IMR-90 (cell line): ENCODE data around the gene CEP104. TPM values are rescaled to one million over a fixed set of nuclear protein-coding genes. Genes with fewer than 3 reads are reported as not detected.

ENCODE experiments used
- ATAC-seq: fragments of 200-7000 bp; cut with Tn5 transposase; 2 replicates; pipeline ENCODE4 v1.9.1; 2020; ENCODE audit warnings: low read depth, mild to moderate bottlenecking, moderate library complexity
- BruUV-seq: library from RNA; stranded (reverse); fragments of 400-500 nt; replicated peaks from 2 replicates; lab custom pipeline; 2021; lab: Mats Ljungman, UMichigan
- CTCF ChIA-PET: fragments of 300-600 bp; formaldehyde crosslinking; extraction: SDS; loops from one replicate; lab custom pipeline; 2021; ENCODE audit warnings: antibody characterized with exemption; lab: Yijun Ruan, JAX
- POLR2A ChIA-PET: fragments of 300-600 bp; sonication (Branson Sonifier 250); formaldehyde crosslinking; loops from one replicate; lab custom pipeline; 2022; ENCODE audit warnings: antibody characterized with exemption; ENCODE audit not compliant: unreplicated experiment; lab: Charles Lee
- DNase-seq: peaks from one replicate; pipeline ENCODE4 v3.0.0; 2013
- H2AFZ ChIP-seq: replicated peaks from 2 replicates; pipeline ENCODE3; 2013; ENCODE audit warnings: low read length, mild to moderate bottlenecking; ENCODE audit not compliant: poor library complexity
- H2AK5ac ChIP-seq: 2 replicates; pipeline ENCODE4 v1.6.1; 2013; ENCODE audit warnings: low read depth, low read length, inconsistent platforms
- H2AK9ac ChIP-seq: replicated peaks from 2 replicates; pipeline ENCODE3; 2013; ENCODE audit warnings: mild to moderate bottlenecking, low read depth, low read length, moderate library complexity; ENCODE audit not compliant: poor library complexity
- H2BK120ac ChIP-seq: 2 replicates; pipeline ENCODE4 v1.6.1; 2013; ENCODE audit warnings: low read depth, low read length, inconsistent platforms
- H2BK15ac ChIP-seq: 3 replicates; pipeline ENCODE4 v1.6.1; 2013; ENCODE audit warnings: low read depth, low read length, inconsistent platforms
- H2BK20ac ChIP-seq: 2 replicates; pipeline ENCODE4 v1.6.1; 2013; ENCODE audit warnings: low read depth, mild to moderate bottlenecking, inconsistent platforms, low read length, moderate library complexity
- H2BK5ac ChIP-seq: 2 replicates; pipeline ENCODE4 v1.6.1; 2013; ENCODE audit warnings: mild to moderate bottlenecking, low read depth, low read length, inconsistent platforms; ENCODE audit not compliant: poor library complexity, severe bottlenecking
- H3K14ac ChIP-seq: replicated peaks from 2 replicates; pipeline ENCODE4 v1.6.1; 2013; ENCODE audit warnings: low read depth, low read length, inconsistent platforms
- H3K18ac ChIP-seq: 2 replicates; pipeline ENCODE4 v1.6.1; 2013; ENCODE audit warnings: low read depth, low read length, control low read depth
- H3K23ac ChIP-seq: 2 replicates; pipeline ENCODE4 v1.6.1; 2013; ENCODE audit warnings: low read depth, low read length, inconsistent platforms
- H3K27ac ChIP-seq: 2 replicates; pipeline ENCODE4 v1.5.1; 2013; ENCODE audit warnings: mild to moderate bottlenecking, control low read depth, low read length; ENCODE audit not compliant: insufficient read depth
- H3K27me3 ChIP-seq: 2 replicates; pipeline ENCODE4 v1.6.1; 2013; ENCODE audit warnings: low read length; ENCODE audit not compliant: control insufficient read depth, insufficient read depth
- H3K36me3 ChIP-seq: 2 replicates; pipeline ENCODE4 v1.6.1; 2013; ENCODE audit warnings: low read length, mixed read lengths; ENCODE audit not compliant: control insufficient read depth, insufficient read depth
- H3K4ac ChIP-seq: 2 replicates; pipeline ENCODE4 v1.6.1; 2013; ENCODE audit warnings: low read depth, low read length, inconsistent platforms
- H3K4me1 ChIP-seq: 2 replicates; pipeline ENCODE4 v1.6.1; 2013; ENCODE audit warnings: low read length, mixed read lengths; ENCODE audit not compliant: control insufficient read depth, insufficient read depth
- H3K4me2 ChIP-seq: 2 replicates; pipeline ENCODE4 v1.6.1; 2013; ENCODE audit warnings: low read depth, mild to moderate bottlenecking, control low read depth, low read length, moderate library complexity
- H3K4me3 ChIP-seq: 2 replicates; pipeline ENCODE4 v1.5.1; 2013; ENCODE audit warnings: low read depth, mild to moderate bottlenecking, control low read depth, low read length, moderate library complexity; ENCODE audit not compliant: insufficient read depth
- H3K56ac ChIP-seq: 2 replicates; pipeline ENCODE4 v1.6.1; 2013; ENCODE audit warnings: low read length, inconsistent platforms; ENCODE audit not compliant: insufficient read depth; ENCODE audit errors: extremely low read depth
- H3K79me1 ChIP-seq, 2 experiments: 2 replicates each; pipeline ENCODE4 v1.6.1; 2013; ENCODE audit warnings: low read length in 2 of 2, inconsistent platforms in 1 of 2, low read depth in 1 of 2
- H3K9ac ChIP-seq: 2 replicates; pipeline ENCODE4 v1.6.1; 2013; ENCODE audit warnings: low read depth, low read length, control low read depth
- H3K9me1 ChIP-seq: 2 replicates; pipeline ENCODE4 v1.6.1; 2013; ENCODE audit warnings: low read length, inconsistent platforms; ENCODE audit not compliant: insufficient read depth
- H3K9me3 ChIP-seq: 2 replicates; pipeline ENCODE4 v1.6.1; 2013; ENCODE audit warnings: low read length; ENCODE audit not compliant: control insufficient read depth, insufficient read depth
- H4K20me1 ChIP-seq: 2 replicates; pipeline ENCODE4 v1.6.1; 2013; ENCODE audit warnings: low read length, inconsistent platforms; ENCODE audit not compliant: insufficient read depth
- H4K5ac ChIP-seq: 2 replicates; pipeline ENCODE4 v1.6.1; 2013; ENCODE audit warnings: mild to moderate bottlenecking, low read depth, low read length, control low read depth
- H4K8ac ChIP-seq, 2 experiments: 2 replicates each; pipeline ENCODE4 v1.6.1; 2013; ENCODE audit warnings: low read depth in 2 of 2, low read length in 2 of 2, control low read depth in 1 of 2, inconsistent platforms in 1 of 2
- H4K91ac ChIP-seq: 2 replicates; pipeline ENCODE4 v1.6.1; 2013; ENCODE audit warnings: low read depth, low read length, inconsistent platforms; ENCODE audit not compliant: insufficient read depth
- CTCF ChIP-seq: conservative IDR thresholded peaks from 2 replicates; pipeline ENCODE4 v1.5.1; 2012; ENCODE audit warnings: mild to moderate bottlenecking, low read depth, low read length, improper control_type of control experiment
- MXI1 ChIP-seq: IDR thresholded peaks from 2 replicates; pipeline ENCODE4 v1.6.1; 2012; ENCODE audit warnings: low read depth, mild to moderate bottlenecking, low read length, moderate library complexity, borderline replicate concordance
- POLR2A ChIP-seq: IDR thresholded peaks from 2 replicates; pipeline ENCODE4 v1.6.1; 2012; ENCODE audit warnings: mild to moderate bottlenecking, low read depth, low read length
- WGBS, 2 experiments: methylation state at CpG; one replicate each; pipeline versions ENCODE4 v1.1.5 to v1.1.7; 2013; ENCODE audit warnings: missing lambda C conversion rate in 2 of 2; ENCODE audit not compliant: insufficient read length in 1 of 2; ENCODE audit errors: extremely low coverage in 2 of 2; 5-methylcytosine and 5-hydroxymethylcytosine counted together
- dilution Hi-C: fragments of 300-500 bp; cut with HindIII; formaldehyde crosslinking; loops from one replicate; pipeline ENCODE4 v1.14.3; 2018; ENCODE audit warnings: low sequenced_read_pairs; ENCODE audit not compliant: unreplicated experiment
- in situ Hi-C: fragments of 300-500 bp; cut with MboI; formaldehyde crosslinking; loops from 3 replicates; pipeline ENCODE4 v1.14.3; 2019; ENCODE audit warnings: low sequenced_read_pairs, inconsistent platforms, mixed read lengths
- intact Hi-C: fragments of 100-400 bp; cut with micrococcal nuclease; formaldehyde crosslinking; loops from 2 replicates; pipeline ENCODE4 v1.10.0; 2022
- polyA plus RNA-seq, 3 experiments: library from polyadenylated mRNA; depleted of rRNA; stranded (reverse); fragments of >200 nt; gene quantifications; 2 replicates each; pipeline ENCODE4 v1.2.3, GENCODE V29; 2012; ENCODE audit warnings: low replicate concordance in 1 of 3
- total RNA-seq: library from RNA; depleted of rRNA; stranded (reverse); fragments of >200 nt; gene quantifications from 2 replicates; pipeline ENCODE4 v1.2.3, GENCODE V29; 2012

CEP104 gene
- total and polyA plus RNA-seq, 2 of the 4 experiments (the other 2 are of a cell fraction) = 14.3 to 17.5 TPM

- H2BK20ac ChIP-seq = no peak overlapping the region
- intact Hi-C loops (no loop called here), dilution Hi-C loops (no loop called here), in situ Hi-C loops (no loop called here)
- no peak overlapping the region for H3K18ac ChIP-seq
- H2AK5ac ChIP-seq = no peak overlapping the region
- no peak overlapping the region for H2AK9ac ChIP-seq
- POLR2A ChIA-PET = no interaction called here
- H2BK15ac ChIP-seq = no peak overlapping the region
- H2AFZ ChIP-seq = no peak overlapping the region
- H3K4me1 ChIP-seq = no peaks in the 10 kb centered on the region
- no peaks in the 10 kb centered on the region for H3K9me3 ChIP-seq
- no peak overlapping the region for H4K5ac ChIP-seq
- no peak overlapping the region for H3K56ac ChIP-seq
- CTCF ChIA-PET = no interaction called here
- H3K9me1 ChIP-seq = no peaks in the 10 kb centered on the region
- WGBS, 2 experiments = no CpG with 5 or more reads among the region's 8 CpGs
- no peak overlapping the region for H3K4me3 ChIP-seq
- no peak overlapping the region for H3K27ac ChIP-seq
- no peak overlapping the region for H4K8ac ChIP-seq
- no peak overlapping the region for H3K9ac ChIP-seq
- TF ChIP-seq POLR2A = no peak
- TF ChIP-seq CTCF = no peak
- no peak for TF ChIP-seq MXI1
- H3K14ac ChIP-seq = no peak overlapping the region
- DNase-seq = no peak
- no peak overlapping the region for H3K4me2 ChIP-seq
- no peak overlapping the region for H2BK120ac ChIP-seq
- BruUV-seq = no TSS peak
- peaks cover 40% of the 10 kb centered on the region for H3K36me3 ChIP-seq
- H3K23ac ChIP-seq = no peak overlapping the region
- H3K27me3 ChIP-seq = no peaks in the 10 kb centered on the region
- no peak overlapping the region for H4K91ac ChIP-seq
- H3K79me1 ChIP-seq = no peaks in the 10 kb centered on the region
- H3K4ac ChIP-seq = no peak overlapping the region
- ATAC-seq = no peak
- no peaks in the 10 kb centered on the region for H4K20me1 ChIP-seq
- no peak overlapping the region for H2BK5ac ChIP-seq
Observed at GRCh38 chr1:3872546-3872945, 15.5 kb upstream of the CEP104 start.
